G401.6 (cell line): ENCODE results near the gene IL1R2.
"Not testable (repeated sequence)": the region's sequence is repeated elsewhere in the genome, so short reads cannot be mapped to it uniquely, and the experiment has no call there.

Experiments used
- FAIRE-seq: peaks from 2 replicates; lab custom pipeline; 2012; peaks lifted over from hg19 to GRCh38; lab: Jason Lieb, UNC

The IL1R2 gene

GRCh38 chr2:102062802-102063201 is 71.0 kb downstream of the IL1R2 start:
- no peak for FAIRE-seq

GRCh38 chr2:102063487-102063911 is 71.7 kb downstream of the IL1R2 start:
- no peak for FAIRE-seq

DNA sequence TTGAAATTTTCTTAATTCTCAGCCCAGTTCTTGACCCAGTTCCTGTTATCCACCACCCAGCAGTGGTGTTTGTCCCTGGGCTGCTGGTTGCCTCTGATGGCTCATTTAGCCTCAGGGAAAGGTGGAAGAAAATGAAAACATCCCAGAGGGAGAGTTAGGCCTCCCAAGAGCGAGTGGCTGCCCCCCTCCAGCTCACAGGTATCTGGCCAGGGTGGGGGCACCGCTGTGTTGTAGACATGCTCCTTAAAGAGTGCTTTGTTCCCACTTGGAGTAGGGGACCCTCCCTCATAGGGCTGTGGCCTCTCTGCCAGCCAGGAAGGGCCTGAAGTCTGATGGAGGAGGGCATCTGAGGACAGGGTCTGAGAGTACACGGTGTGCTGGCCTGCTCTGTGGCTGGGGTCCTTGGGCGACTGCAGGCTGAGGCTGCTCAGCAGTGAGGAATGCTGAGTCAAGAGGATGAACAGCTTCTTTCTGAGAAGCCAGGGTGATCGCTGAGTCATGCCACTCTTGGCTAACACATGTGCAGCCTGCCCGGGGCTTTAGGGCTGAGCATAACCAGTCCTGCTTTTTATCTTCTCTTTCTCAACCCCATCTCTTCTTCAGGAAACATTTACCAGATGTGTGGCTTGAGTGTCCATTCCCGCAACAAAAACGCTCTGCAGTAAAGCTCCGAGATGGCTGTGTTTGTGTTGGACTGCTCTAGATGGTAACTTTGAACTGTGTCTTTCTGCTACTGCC is 72.3 kb downstream of the IL1R2 start:
- no peak for FAIRE-seq

- no peak for FAIRE-seq
Measured at GRCh38 chr2:102064679-102065674, 73.2 kb downstream of the IL1R2 start.

DNA sequence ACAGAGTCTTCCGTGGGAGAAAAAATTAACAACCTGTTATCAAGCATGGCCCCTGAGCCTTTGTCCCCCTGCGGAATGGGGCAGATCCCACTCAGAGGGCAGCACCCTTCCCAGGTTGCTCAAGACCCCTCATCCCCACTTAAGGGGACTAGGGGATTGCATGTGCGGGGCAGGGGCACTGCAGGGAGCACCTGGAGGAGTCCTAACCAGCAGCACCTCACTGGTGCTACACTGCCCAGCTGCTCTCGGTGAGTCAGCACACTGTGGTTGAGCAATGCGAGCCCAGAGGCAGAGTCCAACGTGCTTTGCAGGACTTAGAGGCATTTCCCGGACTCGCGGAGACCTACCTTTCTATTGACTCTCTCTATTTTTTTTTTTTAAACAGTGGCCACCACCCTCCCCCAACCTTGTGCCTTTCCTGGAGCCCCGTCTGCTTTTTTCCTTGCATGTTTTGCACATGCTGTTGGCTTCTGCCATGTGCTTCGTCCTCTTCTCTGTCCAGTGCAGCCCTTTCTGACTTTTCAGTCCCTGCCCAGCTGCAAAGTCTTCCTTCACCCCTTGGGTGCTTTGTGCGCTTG is 74.0 kb downstream of the IL1R2 start:
- FAIRE-seq: no peak

- no peak for FAIRE-seq
Measured at GRCh38 chr2:102066554-102066953, 74.8 kb downstream of the IL1R2 start.

DNA sequence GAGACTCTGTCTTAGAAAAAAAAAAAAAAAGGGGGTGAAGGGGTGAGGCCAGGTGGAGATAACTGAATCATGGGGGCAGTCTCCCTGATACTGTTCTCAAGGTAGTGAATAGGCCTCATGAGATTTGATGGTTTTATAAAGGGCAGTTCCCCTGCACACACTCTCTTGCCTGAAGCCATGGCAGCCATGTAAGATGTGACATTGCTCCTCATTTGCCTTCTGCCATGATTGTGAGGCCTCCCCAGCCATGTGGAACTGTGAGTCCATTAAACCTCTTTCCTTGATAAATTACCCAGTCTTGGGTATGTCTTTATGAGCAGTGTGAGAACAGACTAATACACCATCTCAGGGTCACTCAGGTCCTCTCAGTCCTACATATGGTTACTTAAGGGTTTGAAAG is 76.4 kb downstream of the IL1R2 start:
- not testable (repeated sequence) for FAIRE-seq

DNA sequence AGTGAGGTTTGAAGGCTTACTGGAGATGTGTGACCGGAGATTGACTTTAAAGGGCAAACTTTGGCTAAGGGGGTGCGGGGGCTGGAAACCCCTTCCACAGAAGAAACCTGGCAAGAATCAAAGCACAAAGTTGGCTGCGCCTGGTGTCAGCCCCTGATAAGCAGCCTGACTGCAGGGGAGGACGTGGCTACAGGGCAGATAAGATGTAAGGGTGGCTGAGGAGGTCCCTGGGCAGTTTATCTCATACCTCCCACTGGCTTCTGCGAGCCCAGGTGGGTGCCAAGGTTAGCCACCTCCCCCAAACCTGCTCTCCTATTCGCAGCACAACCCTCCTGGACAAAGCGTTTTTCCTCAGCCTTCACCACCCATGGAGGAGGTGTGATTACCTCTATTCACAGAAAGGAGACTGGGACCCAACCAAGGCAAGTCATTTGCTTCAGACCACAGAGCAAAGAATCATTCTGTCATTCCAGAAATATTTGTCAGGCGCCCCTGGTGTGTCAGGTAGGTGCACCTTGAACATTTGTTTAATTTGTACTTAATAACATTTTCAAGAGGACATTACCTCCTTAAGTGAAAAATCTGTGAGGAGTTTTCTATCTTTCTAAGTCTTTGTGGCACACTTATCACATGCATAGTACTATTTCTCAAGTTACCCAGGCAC is 77.7 kb downstream of the IL1R2 start:
- FAIRE-seq: no peak

- no peak for FAIRE-seq
Measured at GRCh38 chr2:102070058-102070642, 78.4 kb downstream of the IL1R2 start.

DNA sequence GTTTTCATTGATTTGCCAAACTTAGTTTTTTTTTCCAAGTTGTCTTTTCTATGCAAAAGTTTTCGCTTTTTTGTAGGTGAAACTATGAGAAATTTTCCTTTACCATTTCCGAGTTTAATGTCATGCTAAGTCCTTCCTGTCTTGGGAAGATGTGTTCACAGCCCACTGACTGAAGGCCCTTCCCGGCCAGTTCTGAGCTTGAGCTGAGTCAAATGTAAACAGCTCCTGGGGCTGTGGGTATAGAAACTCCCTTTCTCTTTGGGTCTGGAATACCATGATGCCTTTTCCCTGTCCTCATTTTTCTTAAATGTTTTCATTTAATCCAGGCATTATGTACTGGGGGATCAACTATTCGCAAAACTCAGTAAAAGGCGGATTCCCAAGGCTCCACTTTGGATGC is 81.0 kb downstream of the IL1R2 start:
- FAIRE-seq: no peak

- FAIRE-seq: no peak
Measured at GRCh38 chr2:102073168-102073724, 81.5 kb downstream of the IL1R2 start.

DNA sequence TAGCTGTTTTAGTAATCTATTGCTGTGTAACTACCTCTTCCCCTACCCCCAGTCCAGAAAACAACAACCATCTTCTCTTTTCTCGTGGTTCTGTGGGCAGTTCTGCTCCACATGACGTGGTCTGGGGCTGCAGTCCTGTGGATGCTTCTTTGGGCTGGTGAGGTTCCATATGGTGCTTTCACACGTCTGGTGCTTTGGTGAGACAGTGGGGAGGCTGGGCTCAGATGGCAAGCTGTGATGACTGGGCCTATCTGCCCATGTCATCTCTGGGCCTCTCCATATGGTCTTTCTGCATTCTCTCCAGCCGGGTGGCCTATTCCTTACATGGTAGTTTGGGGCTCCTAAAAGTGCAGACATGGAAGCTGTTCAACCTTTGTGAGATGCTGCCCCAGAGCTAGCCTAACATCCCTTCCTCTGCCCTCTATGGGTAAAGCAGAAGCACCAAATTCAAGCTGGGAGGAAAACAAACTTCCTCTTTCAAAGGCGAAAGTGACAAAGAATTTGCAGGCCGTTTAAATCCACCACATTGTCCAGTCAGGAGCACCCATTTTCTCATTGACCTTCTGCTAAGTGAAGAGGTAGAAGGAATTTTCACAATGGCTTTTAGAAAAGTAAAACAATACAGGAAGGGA is 82.5 kb downstream of the IL1R2 start:
- no peak for FAIRE-seq

DNA sequence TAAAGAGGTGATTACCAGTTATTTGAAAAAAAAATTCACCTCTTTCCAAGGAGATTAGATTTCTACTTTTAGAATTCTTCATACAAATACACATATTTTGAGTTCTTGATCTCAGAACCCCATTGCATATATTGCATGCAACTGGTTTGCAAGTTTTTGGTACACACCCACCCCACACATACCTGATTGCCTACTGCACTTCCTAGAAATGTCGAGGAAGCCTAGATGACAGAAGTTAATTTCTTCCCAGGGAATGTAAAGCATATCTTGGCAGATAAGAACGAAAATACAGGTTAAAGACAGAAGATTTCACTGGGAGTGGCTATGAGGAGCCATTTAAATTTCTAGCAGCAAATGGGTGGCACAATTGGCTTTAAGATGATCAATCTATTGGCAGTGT is 83.7 kb downstream of the IL1R2 start:
- FAIRE-seq: no peak

- FAIRE-seq: no peak
Measured at GRCh38 chr2:102076512-102076911, 84.8 kb downstream of the IL1R2 start.
